ENCODE data around the gene TNNT2.

TNNT2 gene

GRCh38 chr1:201349092-201349491, 28.4 kb downstream of the TNNT2 start:
- H3K9me3 Mint-ChIP-seq = no peaks in the 10 kb centered on the region

DNA sequence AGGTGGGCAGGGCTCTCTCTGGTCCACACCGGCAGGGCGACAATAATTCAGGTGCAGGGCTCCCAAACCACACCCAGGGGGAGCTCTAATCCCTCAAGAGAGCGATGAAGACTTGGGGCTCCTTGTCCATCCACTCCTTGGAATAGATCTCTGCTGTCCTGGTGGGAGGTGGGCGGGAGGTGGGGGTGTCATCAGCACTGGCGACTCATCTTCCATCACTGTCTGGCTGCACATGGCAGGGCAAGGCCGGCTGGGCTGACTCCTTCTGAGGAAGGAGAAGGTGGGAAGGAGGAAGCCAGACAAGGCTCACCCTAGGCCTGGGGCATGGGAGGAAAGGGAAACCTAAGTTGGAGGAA, 29.3 kb downstream of the TNNT2 start:
- Mint-ChIP-seq H3K4me3 (no peak overlapping the region), H3K4me1 (no peaks in the 10 kb centered on the region), H3K27ac (no peak overlapping the region), H3K9me3 (no peaks in the 10 kb centered on the region), H3K27me3 (peaks cover 25% of the 10 kb centered on the region), H3K36me3 (ENCODE audit: low read depth) (no peaks in the 10 kb centered on the region)
- ATAC-seq (peak; percentile 22), DNase-seq (peak; percentile 27)

More at GRCh38 chr1:201349092-201349491, 28.4 kb downstream of the TNNT2 start:
- Mint-ChIP-seq H3K27me3 (peaks cover 25% of the 10 kb centered on the region), H3K36me3 (ENCODE audit: low read depth) (no peaks in the 10 kb centered on the region), H3K4me3 (no peak overlapping the region), H3K27ac (no peak overlapping the region), H3K4me1 (no peaks in the 10 kb centered on the region)
- ATAC-seq (no peak), DNase-seq (no peak)

GRCh38 chr1:201347498-201348210, 29.8 kb downstream of the TNNT2 start:
- Mint-ChIP-seq H3K27ac (no peak overlapping the region), H3K9me3 (no peaks in the 10 kb centered on the region), H3K27me3 (peaks cover 25% of the 10 kb centered on the region), H3K4me1 (no peaks in the 10 kb centered on the region), H3K4me3 (no peak overlapping the region), H3K36me3 (ENCODE audit: low read depth) (no peaks in the 10 kb centered on the region)
- ATAC-seq (no peak), DNase-seq (no peak)

DNA sequence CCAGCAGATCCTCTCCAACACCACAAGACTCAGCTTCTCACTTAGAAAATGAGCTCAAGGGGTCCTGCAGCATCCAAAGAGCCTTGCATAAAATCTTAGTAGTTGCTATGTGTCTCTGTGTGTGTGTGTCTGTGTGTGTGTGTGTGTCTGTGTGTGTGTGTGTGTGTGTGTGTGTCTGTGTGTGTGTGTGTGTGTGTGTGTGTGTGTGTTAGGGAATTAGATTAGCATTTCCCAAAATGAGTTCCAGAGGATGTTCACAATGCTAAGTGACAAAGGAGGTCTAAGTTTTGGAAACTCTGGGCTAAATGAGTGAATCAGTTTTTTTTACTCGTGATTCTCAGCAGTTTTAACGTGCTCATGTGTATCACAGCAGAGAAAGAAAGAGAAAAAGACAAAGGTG, 30.5 kb downstream of the TNNT2 start:
- no peak overlapping the region for H3K27ac Mint-ChIP-seq
- H3K36me3 Mint-ChIP-seq (ENCODE audit: low read depth) = no peaks in the 10 kb centered on the region
- no peak for DNase-seq
- no peaks in the 10 kb centered on the region for H3K4me1 Mint-ChIP-seq
- no peaks in the 10 kb centered on the region for H3K9me3 Mint-ChIP-seq
- no peak overlapping the region for H3K4me3 Mint-ChIP-seq
- H3K27me3 Mint-ChIP-seq = peaks cover 25% of the 10 kb centered on the region
- ATAC-seq = no peak

GRCh38 chr1:201346337-201346939, 31.0 kb downstream of the TNNT2 start:
- H3K27ac Mint-ChIP-seq = no peak overlapping the region
- H3K9me3 Mint-ChIP-seq = no peaks in the 10 kb centered on the region
- DNase-seq (peak; percentile 6), ATAC-seq (no peak)
- no peaks in the 10 kb centered on the region for H3K36me3 Mint-ChIP-seq (ENCODE audit: low read depth)
- H3K27me3 Mint-ChIP-seq = peaks cover 24% of the 10 kb centered on the region
- no peaks in the 10 kb centered on the region for H3K4me1 Mint-ChIP-seq
- no peak overlapping the region for H3K4me3 Mint-ChIP-seq

DNA sequence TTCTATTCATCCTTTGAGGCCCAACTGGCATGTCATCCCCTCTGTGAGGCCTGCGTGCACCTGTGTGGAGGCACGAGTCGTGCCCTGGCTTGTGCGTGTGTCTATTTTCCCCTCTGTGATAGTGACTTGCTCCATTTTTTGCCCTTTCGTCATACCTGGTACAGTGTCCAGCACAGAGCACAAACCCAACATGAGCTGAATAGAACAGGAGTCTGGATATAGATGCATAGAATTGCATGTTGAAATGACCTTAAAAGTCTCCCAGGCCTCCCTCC, 32.5 kb downstream of the TNNT2 start:
- H3K36me3 Mint-ChIP-seq (ENCODE audit: low read depth) = no peaks in the 10 kb centered on the region
- H3K27me3 Mint-ChIP-seq = peaks cover 25% of the 10 kb centered on the region
- no peak overlapping the region for H3K4me3 Mint-ChIP-seq
- no peaks in the 10 kb centered on the region for H3K9me3 Mint-ChIP-seq
- H3K27ac Mint-ChIP-seq = no peak overlapping the region
- no peak for DNase-seq
- H3K4me1 Mint-ChIP-seq = no peaks in the 10 kb centered on the region
- ATAC-seq = no peak

DNA sequence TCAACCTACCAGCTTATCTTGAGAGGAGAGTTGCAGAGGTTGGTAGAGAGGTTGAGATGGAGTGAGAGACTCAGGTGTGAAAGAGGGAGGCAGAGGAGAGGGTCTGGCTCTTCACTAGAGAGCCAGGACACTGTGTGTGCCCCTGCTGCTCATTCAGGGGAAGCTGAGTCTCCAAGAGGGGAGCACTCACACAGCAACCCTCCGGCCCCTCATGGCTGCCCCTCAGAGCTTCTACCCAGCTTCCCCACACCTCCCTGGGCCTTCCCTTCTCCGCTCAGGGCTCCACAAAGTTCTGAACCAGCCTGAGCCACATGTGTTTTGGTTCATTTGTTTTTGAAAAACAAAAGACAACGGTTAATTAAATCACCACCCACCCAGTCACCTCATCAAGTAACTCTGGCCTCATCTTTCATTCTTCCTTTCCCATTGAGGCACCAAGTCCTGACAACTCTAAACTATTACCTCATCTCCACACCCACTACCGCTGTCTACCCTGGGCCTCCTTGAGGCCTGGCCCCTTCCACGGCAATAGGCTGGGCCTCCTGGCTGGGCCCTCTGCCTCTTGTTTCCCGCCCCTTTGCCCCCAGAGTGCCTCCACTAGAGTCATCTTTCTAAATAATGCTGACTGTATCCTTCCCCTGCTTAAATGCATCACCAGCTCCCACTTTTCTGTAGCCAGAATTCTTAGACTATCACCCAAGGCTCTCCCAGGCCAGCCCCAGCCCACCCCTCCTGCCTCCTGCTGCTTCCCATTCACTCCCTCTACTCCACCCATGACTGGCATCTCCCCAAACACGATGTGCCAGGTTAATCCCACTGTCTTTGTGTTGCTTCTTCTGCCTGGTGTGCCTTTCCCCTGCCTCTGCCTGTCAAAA, 33.0 kb downstream of the TNNT2 start:
- DNase-seq (no peak), ATAC-seq (no peak)
- H3K27ac Mint-ChIP-seq = no peak overlapping the region
- no peaks in the 10 kb centered on the region for H3K4me1 Mint-ChIP-seq
- H3K27me3 Mint-ChIP-seq = peaks cover 24% of the 10 kb centered on the region
- H3K9me3 Mint-ChIP-seq = no peaks in the 10 kb centered on the region
- no peaks in the 10 kb centered on the region for H3K36me3 Mint-ChIP-seq (ENCODE audit: low read depth)
- H3K4me3 Mint-ChIP-seq = no peak overlapping the region

DNA sequence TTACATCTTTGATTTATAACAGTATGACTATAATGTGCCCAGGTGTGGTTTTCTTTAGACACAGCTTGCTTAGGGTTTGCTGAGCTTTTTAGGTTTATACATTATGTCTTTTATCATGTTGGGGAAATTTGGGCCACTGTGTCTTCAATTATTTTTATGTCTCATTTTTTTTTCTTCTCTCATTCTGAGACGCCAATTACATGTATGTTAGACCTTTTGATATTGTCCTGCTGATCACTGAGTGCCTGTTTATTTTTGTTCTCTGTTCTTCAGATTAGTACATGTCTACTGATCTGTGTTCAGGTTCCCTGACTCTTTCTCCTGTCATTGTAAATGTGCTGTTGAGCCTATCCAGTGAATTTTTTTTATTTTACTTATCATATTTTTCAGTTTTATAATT, 36.1 kb downstream of the TNNT2 start:
- H3K27me3 Mint-ChIP-seq = peaks cover 10% of the 10 kb centered on the region
- no peaks in the 10 kb centered on the region for H3K9me3 Mint-ChIP-seq
- H3K27ac Mint-ChIP-seq = no peak overlapping the region
- no peak for ATAC-seq
- DNase-seq = no peak
- no peak overlapping the region for H3K4me3 Mint-ChIP-seq
- no peaks in the 10 kb centered on the region for H3K4me1 Mint-ChIP-seq
- H3K36me3 Mint-ChIP-seq (ENCODE audit: low read depth) = no peaks in the 10 kb centered on the region

GRCh38 chr1:201336711-201337450, 40.6 kb downstream of the TNNT2 start:
- no peak overlapping the region for H3K4me3 Mint-ChIP-seq
- ATAC-seq (no peak), DNase-seq (no peak)
- peaks cover 10% of the 10 kb centered on the region for H3K27me3 Mint-ChIP-seq
- H3K9me3 Mint-ChIP-seq = no peaks in the 10 kb centered on the region
- no peaks in the 10 kb centered on the region for H3K36me3 Mint-ChIP-seq (ENCODE audit: low read depth)
- no peak overlapping the region for H3K27ac Mint-ChIP-seq
- H3K4me1 Mint-ChIP-seq = no peaks in the 10 kb centered on the region

GRCh38 chr1:201335901-201336300, 41.6 kb downstream of the TNNT2 start:
- Mint-ChIP-seq H3K4me1 (no peaks in the 10 kb centered on the region), H3K9me3 (no peaks in the 10 kb centered on the region), H3K36me3 (ENCODE audit: low read depth) (no peaks in the 10 kb centered on the region), H3K27ac (no peak overlapping the region), H3K4me3 (no peak overlapping the region), H3K27me3 (peaks cover 4% of the 10 kb centered on the region)
- no peak for ATAC-seq
- no peak for DNase-seq

DNA sequence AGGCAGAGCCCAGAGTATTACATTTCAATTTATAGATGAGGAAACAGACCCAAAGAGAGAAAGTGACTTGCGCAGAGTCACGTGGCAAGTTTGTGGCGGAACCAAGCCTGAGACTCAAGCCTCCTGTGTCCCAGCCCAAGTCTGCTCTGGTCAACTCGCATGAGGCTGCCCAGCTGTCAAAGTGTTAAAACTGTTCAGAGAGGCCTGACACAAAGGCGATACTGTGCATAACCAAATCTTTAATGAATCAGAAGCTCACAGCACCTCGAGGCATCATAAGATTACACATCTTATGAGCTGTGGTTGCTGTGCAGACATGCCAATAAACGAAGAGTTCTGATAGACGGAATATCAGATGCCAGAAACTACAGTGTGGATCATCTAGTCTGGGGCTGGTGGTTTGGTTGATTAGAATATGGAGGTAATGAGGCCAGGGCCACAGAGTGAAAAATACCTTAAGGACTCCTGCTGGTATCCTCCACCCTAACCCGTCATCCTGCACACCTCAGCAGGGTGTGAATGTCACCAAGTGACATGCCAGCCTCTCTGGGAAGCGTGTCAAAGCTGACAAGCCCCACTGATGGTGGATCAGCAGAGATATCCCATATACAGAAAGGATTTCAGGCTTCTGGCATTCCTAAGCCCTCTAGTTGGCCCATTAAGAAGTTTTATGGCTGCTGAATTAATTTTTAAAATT, 42.2 kb downstream of the TNNT2 start:
- Mint-ChIP-seq H3K9me3 (no peaks in the 10 kb centered on the region), H3K4me3 (no peak overlapping the region), H3K4me1 (no peaks in the 10 kb centered on the region), H3K27ac (no peak overlapping the region), H3K27me3 (peaks cover 4% of the 10 kb centered on the region), H3K36me3 (ENCODE audit: low read depth) (no peaks in the 10 kb centered on the region)
- DNase-seq = no peak
- ATAC-seq = no peak

GRCh38 chr1:201334325-201335173, 42.9 kb downstream of the TNNT2 start:
- no peak for ATAC-seq
- no peak overlapping the region for H3K27ac Mint-ChIP-seq
- H3K9me3 Mint-ChIP-seq = no peaks in the 10 kb centered on the region
- no peaks in the 10 kb centered on the region for H3K4me1 Mint-ChIP-seq
- no peak for DNase-seq
- no peak overlapping the region for H3K4me3 Mint-ChIP-seq
- H3K27me3 Mint-ChIP-seq = peaks cover 4% of the 10 kb centered on the region
- H3K36me3 Mint-ChIP-seq (ENCODE audit: low read depth) = no peaks in the 10 kb centered on the region

- no peak overlapping the region for H3K27ac Mint-ChIP-seq
- H3K36me3 Mint-ChIP-seq (ENCODE audit: low read depth) = no peaks in the 10 kb centered on the region
These were observed 44.7 kb downstream of the TNNT2 start for GRCh38 chr1:201332616-201333335.

More at GRCh38 chr1:201332616-201333335, 44.7 kb downstream of the TNNT2 start:
- H3K9me3 Mint-ChIP-seq = no peaks in the 10 kb centered on the region
- H3K27me3 Mint-ChIP-seq = no peaks in the 10 kb centered on the region
- no peak for ATAC-seq
- no peak for DNase-seq
- no peaks in the 10 kb centered on the region for H3K4me1 Mint-ChIP-seq
- H3K4me3 Mint-ChIP-seq = no peak overlapping the region
